ELR (cell line): ENCODE measurements around the gene MYH14.
"Not testable (repeated sequence)": the region's sequence is repeated elsewhere in the genome, so short reads cannot be mapped to it uniquely, and the experiment has no call there.

Experiments
- DNase-seq: peaks from one replicate; pipeline ENCODE4 v3.0.0-alpha.2; 2015; ENCODE audit warnings: low read depth

The MYH14 gene

GRCh38 chr19:50226536-50226935 lies 23.1 kb downstream of the MYH14 start:
- DNase-seq, result no peak

GRCh38 chr19:50228153-50228552 lies 24.7 kb downstream of the MYH14 start:
- not testable (repeated sequence) for DNase-seq

GRCh38 chr19:50230379-50231351 lies 27.2 kb downstream of the MYH14 start:
- DNase-seq, result no peak

GRCh38 chr19:50231417-50231816 lies 28.0 kb downstream of the MYH14 start:
- DNase-seq, result not testable (repeated sequence)

GRCh38 chr19:50231821-50232220 lies 28.4 kb downstream of the MYH14 start:
- DNase-seq, result no peak

- DNase-seq, result no peak
Measured at GRCh38 chr19:50232600-50232999, 29.2 kb downstream of the MYH14 start.

- DNase-seq, result no peak
Measured at GRCh38 chr19:50233308-50233910, 30.0 kb downstream of the MYH14 start.

- DNase-seq, result not testable (repeated sequence)
Measured at GRCh38 chr19:50237493-50237892, 34.1 kb downstream of the MYH14 start.

GRCh38 chr19:50238043-50238442 lies 34.6 kb downstream of the MYH14 start:
- no peak for DNase-seq

GRCh38 chr19:50239921-50240590 lies 36.6 kb downstream of the MYH14 start:
- no peak for DNase-seq

- DNase-seq, result peak; percentile 9
Measured at GRCh38 chr19:50242581-50242980, 39.2 kb downstream of the MYH14 start.

- no peak for DNase-seq
Measured at GRCh38 chr19:50244695-50245094, 41.3 kb downstream of the MYH14 start.

- no peak for DNase-seq
Measured at GRCh38 chr19:50248413-50248812, 45.0 kb downstream of the MYH14 start.

- no peak for DNase-seq
Measured at GRCh38 chr19:50248826-50249225, 45.4 kb downstream of the MYH14 start.

GRCh38 chr19:50249636-50250035 lies 46.2 kb downstream of the MYH14 start:
- DNase-seq, result no peak

GRCh38 chr19:50250450-50251136 lies 47.2 kb downstream of the MYH14 start:
- DNase-seq, result no peak

- DNase-seq, result peak; percentile 37
Measured at GRCh38 chr19:50252111-50252886, 48.9 kb downstream of the MYH14 start.

- DNase-seq, result no peak
Measured at GRCh38 chr19:50252887-50253268, 49.5 kb downstream of the MYH14 start.

- no peak for DNase-seq
Measured at GRCh38 chr19:50255115-50255514, 51.7 kb downstream of the MYH14 start.

GRCh38 chr19:50257141-50257540 lies 53.7 kb downstream of the MYH14 start:
- no peak for DNase-seq

GRCh38 chr19:50258918-50259372 lies 55.5 kb downstream of the MYH14 start:
- no peak for DNase-seq
